GM19467 (cell line): ENCODE results near the gene SFRP5.

ENCODE experiments used
- ATAC-seq: cut with Tn5 transposase; IDR thresholded peaks from one replicate; pipeline ENCODE4 v1.9.1; 2021; ENCODE audit warnings: mild to moderate bottlenecking, moderate library complexity; ENCODE audit not compliant: unreplicated experiment

The SFRP5 gene

GRCh38 chr10:97788552-97789442, 17.0 kb upstream of the SFRP5 start:
- ATAC-seq: no peak

- no peak for ATAC-seq
Observed at GRCh38 chr10:97785731-97786130, 13.9 kb upstream of the SFRP5 start.

GRCh38 chr10:97785231-97785630, 13.4 kb upstream of the SFRP5 start:
- ATAC-seq: no peak

- ATAC-seq: no peak
Observed at GRCh38 chr10:97784200-97784810, 12.5 kb upstream of the SFRP5 start.

- ATAC-seq: no peak
Observed at GRCh38 chr10:97782455-97783228, 10.8 kb upstream of the SFRP5 start.

GRCh38 chr10:97781618-97782331, 10.0 kb upstream of the SFRP5 start:
- ATAC-seq: no peak

GRCh38 chr10:97780841-97781617, 9.2 kb upstream of the SFRP5 start:
- no peak for ATAC-seq

- ATAC-seq: no peak
Observed at GRCh38 chr10:97779975-97780374, 8.2 kb upstream of the SFRP5 start.

- no peak for ATAC-seq
Observed at GRCh38 chr10:97779492-97779891, 7.7 kb upstream of the SFRP5 start.

- ATAC-seq: no peak
Observed at GRCh38 chr10:97778452-97779302, 6.9 kb upstream of the SFRP5 start.

GRCh38 chr10:97777143-97777542, 5.3 kb upstream of the SFRP5 start:
- no peak for ATAC-seq

GRCh38 chr10:97774811-97775294, 3.1 kb upstream of the SFRP5 start:
- no peak for ATAC-seq

- ATAC-seq: no peak
Observed at GRCh38 chr10:97773096-97773495, 1.3 kb upstream of the SFRP5 start.

GRCh38 chr10:97771055-97771891, 526 bp downstream of the SFRP5 start:
- no peak for ATAC-seq

GRCh38 chr10:97770255-97770654, 1.5 kb downstream of the SFRP5 start:
- ATAC-seq: no peak

GRCh38 chr10:97768322-97769315, 3.2 kb downstream of the SFRP5 start:
- no peak for ATAC-seq
